Astrocyte (in vitro differentiated cells and primary cell): ENCODE measurements around the gene TMEM30A.

Experiments used
- CTCF ChIP-seq: IDR thresholded peaks from 2 replicates; pipeline ENCODE4 v1.5.1; 2011; ENCODE audit warnings: low read depth, mild to moderate bottlenecking, inconsistent platforms, low read length, moderate library complexity; ENCODE audit not compliant: insufficient read depth
- EZH2 ChIP-seq: IDR thresholded peaks from 2 replicates; pipeline ENCODE4 v1.6.1; 2012; ENCODE audit warnings: mild to moderate bottlenecking, low read length, inconsistent platforms; ENCODE audit not compliant: insufficient read depth

GRCh38 chr6:75307364-75308004 is 22.9 kb upstream of the TMEM30A start:
- TF ChIP-seq CTCF: no peak
- TF ChIP-seq EZH2: no peak
